NCI-H128 (cell line): Measurements from ENCODE around the gene HTRA2.

Experiments used
- DNase-seq: peaks from one replicate; lab custom pipeline; 2025; ENCODE audit not compliant: unreplicated experiment; lab: John Stamatoyannopoulos, UW

The HTRA2 gene

DNA sequence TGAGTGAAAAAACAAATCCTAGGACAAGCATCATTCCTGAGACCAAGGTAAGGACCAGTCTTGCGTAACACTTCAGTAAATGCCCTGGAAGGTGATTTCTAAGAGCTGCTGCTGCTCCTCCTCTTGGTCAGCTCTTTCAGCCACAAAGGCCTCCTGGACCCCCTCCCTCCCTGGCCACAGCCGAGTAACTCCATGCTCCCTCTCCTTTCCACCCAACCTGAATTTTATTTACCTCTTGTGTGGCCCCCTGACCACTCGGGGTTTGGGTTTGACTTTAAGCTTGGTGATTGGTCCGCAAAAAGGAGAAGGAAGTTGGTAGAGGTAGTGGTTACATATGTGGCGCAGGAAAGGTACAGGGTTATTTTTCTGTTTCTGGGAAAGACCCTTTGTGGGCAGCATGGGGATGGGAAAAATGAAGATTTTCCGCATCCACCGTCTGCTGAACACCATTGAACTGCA lies 9.2 kb downstream of the HTRA2 start:
- DNase-seq, result no peak

DNA sequence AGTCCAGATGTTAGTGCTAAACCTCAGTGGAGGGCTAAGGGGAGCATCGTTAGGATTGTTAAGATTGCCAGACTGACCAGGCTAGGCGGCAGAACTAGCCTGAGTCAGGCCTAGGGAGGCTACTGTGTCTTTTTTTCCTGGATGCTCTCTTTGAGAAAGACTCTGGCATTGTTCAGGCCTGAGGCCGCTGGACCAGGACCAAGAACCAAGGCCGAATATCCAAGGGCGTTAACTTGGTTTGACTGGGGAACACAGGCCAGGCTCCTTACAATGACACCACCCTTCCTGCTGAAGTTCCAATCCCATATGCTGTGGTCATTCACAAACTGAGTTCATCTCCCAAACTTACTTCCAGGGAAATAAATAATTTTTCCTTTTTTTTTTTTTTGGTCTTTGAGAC lies 10.6 kb downstream of the HTRA2 start:
- no peak for DNase-seq

DNA sequence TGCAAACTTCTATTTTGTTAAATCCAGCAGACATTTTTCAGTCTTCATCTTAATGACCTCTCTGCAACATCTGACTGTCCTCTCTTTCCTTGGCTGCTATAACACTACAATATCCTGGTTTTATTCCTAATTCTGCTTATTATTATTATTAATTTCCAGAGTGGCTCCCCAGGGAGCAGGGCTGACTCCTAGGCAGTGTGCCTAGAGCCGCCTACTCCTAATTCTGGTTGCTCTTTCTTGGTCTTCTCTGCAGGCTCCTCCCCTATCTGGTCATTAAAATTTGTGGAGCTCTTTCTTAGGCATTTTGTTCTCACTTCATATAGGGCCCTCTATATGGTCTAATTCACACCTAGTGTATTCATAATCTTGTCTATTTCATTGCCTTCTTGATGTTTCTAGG lies 13.2 kb downstream of the HTRA2 start:
- no peak for DNase-seq

DNA sequence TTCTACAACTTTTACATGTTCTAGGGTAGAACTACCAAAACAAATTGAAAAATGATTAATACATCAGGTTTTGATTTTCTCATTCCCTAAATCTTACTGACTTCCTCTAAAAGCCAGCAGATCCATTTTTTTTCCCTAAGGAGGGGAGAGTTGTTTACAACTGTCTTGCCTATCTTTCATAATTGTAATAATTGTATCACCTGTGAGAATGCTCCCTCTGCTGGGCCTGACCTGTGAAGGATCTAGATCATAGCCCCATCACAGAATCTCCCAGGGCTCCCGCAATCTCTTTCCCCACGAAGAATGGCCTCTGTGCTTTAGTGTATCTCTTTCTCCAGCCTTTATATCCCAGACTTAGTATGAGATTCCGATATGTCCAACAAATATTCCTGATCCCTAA lies 14.9 kb downstream of the HTRA2 start:
- DNase-seq, result no peak

DNA sequence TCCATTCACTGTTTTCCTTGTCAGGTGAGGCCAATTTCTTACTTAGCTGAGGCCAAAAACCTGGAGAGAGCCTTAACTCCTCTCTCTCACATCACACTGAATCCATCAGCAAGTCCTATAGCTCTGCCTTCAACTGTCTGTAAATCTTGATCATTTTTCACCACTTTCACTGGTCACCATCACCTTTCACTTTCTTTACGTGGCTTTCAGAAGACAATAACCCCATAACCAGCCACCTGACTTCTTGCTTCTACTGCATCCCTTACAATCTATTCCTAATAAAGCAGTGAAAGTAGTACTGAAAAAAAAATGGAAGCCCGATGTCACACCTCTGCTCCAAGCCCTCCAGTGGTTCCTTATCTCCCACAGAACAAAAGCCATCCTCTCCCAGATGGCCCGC lies 16.3 kb downstream of the HTRA2 start:
- no peak for DNase-seq

DNA sequence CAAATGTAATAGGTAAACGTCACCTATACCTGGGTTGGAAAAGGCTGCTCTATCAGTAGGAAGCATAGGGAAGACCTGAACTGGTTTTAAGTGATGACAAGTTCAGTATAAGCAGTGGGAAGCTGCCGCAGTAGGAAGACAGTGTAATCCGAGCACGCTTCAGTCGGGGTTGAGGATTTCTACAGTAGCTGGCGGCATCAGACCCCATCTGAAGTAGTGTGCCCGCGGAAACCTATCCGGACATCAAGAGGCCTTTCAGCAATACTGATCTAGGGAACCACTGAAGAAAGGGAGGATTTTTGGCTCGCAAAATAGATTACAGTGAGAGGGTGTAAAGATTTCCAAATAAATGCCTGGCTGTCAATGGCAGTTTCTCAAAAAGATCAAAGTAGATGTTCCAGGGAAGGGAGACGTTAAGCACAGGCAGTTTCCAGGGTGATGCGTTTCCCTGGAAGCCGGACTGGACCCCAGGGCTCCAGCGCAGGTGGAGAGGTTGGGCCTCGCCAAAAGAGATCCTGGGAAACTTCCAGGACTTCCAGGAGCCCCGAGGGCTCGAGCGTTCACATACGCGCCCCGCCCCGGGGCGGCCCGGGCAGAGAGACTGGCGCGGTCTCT lies 18.7 kb downstream of the HTRA2 start:
- no peak for DNase-seq

DNA sequence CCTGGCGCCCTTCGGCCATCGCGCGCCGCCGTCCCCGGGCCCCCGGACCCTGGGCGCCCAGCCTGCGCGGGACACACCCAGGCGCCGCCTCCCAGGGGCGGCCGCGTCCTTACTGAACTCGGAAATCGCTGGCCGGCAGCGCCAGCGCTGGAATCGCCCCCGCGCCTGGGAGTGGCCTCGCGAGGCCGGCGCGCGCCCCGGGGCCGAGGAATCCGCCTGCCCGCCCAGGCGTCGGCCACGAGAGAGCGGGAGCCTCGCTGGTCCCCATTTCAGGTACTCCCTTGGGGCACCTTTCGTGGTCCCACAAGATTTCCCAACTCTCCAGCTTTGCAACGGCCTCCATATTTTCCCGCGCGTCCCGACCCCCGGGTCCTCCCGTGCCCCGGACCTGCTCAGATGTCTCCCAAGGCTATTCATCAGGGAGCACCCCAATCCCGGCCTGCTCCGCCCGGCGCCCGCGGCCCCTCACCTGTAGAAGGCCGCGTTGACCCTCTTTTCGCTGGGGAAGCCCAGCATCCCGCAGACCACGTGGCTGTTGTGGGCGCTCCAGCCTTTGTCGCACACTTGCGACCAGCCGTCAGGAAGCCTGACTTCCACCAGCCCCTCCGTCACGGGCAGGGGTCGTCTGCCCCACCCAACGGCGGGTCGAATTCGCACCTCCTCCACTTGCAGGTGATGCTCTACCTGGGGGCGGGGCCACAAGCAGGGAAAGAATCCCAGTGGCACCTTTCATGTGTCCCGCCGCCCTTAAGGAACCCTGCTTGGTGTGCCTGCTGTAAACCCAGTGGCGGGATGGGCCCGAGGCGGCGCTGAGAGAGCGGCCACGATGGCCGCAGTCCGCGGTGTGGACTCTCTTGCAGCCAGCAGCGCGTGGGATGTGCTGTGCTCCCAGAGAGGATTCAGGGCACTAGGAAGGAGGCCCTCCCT lies 19.4 kb downstream of the HTRA2 start:
- DNase-seq, result peak; percentile 27

DNA sequence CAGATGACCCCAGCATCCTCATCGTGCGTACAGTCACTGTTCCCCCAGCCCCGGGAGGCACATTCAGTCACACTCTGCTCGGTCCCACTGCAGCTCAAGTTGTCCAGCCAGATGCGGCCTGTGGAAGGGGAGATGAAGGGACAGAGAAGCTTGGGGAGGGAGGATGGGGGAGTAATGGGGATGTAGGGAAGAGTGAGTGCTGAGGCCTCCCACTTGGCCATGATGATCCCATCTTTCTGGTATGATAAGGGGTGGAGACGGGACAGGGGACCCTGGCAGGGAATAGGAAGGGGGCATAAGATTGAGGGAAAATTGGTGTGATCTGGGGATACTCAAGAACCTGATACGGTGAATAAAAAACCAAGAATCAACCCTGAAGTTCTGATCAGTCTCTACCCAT lies 20.5 kb downstream of the HTRA2 start:
- DNase-seq, result no peak

DNA sequence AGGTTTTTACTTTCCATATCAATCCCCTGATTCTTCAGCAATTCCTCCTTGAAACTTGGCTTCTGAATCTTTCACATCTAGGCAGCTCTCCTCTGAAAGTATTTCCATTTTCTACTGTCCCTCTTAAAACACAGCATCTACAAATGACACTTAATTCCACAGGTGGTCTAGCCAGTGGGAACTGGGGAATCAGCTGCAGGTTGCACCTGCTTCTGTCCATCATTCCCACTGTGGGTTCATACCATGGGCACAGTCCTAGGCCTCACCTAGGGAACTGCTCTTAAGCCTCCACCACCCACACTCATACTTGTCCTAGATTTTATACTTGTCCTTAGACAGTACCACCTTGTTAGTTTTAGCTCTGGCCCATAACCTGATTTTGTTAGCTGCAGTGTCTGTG lies 21.8 kb downstream of the HTRA2 start:
- DNase-seq, result no peak

DNA sequence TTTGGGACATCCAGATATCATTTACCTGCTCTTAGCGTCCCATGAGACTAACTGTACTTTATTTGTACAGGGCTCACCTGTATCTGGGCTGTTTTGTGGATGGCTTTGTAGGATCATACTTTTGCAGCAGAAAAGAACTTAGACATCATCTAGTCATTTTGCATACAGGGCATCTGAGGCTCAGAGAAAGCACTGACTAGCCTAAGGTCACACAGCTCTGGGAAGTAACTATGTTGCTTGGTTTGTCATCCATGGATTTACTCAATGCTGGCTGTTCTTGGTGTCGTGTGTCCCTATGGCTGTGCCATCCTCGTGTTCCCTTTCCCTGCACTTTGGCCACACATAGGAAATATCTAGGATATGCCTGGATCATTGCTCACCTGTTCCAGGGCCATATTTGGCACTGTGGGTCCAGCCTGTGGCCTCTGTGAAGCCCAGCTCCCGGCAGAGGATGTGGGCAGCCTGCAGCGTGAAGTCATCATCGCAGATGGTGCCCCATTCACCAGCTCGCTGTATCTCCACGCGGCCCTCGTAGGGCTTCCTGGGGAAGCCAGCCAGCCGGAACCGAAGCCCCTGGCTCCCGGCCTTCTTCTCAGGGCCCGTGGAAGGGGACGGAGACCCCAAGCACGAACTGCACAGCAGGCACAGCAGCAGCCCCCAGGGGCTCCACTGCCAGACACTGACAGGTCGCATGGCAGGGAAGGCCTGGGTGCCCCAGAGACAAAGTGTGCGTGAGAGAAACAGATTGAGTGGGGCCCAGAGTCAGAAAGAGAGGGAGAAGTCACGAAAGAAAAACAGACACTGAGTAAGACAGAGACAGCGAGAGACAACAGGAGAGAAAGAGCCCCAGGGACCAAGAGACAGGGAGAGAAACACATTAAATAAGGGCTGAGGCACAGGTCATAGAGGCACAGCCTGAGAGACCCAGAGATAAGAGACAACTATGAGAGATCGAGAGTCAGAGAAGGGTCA lies 22.5 kb downstream of the HTRA2 start:
- no peak for DNase-seq

DNA sequence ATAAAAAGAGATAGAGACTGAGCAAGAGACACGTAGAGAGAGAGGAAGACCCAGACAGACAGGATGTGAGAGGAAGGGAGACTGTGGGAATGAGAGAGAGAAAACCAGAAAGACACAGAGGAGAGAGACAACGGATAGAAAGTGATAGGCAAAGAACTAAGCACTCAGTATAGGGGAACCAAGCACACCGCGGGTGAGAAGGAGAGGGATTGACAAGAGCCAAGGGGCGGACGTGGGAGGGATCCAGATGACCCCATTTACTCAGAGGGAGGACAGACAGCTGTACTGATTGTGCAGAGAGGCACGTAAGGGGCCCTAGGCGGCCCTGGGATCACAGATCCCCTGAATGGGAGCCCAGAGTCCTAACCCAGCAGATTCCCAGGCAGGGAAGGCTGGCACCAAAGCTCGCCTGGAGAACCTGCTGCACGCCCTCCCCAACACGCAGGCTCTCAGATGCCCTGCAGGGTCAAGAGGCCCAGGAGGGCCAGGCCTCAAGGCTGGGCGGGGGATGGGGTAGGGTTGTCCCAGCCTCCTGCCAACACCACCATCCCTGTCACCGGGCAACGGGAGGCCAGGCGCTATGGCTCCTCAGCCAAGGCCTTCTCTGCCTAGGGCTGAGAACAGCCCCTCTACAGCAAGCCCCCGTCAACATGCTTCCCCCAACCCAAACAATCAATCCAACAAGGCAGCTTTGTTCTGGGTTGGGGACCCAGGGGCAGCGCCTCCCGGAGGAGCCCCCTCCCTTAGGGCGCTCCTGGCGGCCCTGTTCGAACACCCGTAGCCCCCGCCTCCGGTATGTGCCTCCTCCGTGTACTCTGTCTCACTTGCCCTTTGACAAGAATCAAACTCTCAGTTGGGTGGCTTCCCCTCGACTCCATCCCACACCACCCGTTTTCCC lies 23.4 kb downstream of the HTRA2 start:
- no peak for DNase-seq

DNA sequence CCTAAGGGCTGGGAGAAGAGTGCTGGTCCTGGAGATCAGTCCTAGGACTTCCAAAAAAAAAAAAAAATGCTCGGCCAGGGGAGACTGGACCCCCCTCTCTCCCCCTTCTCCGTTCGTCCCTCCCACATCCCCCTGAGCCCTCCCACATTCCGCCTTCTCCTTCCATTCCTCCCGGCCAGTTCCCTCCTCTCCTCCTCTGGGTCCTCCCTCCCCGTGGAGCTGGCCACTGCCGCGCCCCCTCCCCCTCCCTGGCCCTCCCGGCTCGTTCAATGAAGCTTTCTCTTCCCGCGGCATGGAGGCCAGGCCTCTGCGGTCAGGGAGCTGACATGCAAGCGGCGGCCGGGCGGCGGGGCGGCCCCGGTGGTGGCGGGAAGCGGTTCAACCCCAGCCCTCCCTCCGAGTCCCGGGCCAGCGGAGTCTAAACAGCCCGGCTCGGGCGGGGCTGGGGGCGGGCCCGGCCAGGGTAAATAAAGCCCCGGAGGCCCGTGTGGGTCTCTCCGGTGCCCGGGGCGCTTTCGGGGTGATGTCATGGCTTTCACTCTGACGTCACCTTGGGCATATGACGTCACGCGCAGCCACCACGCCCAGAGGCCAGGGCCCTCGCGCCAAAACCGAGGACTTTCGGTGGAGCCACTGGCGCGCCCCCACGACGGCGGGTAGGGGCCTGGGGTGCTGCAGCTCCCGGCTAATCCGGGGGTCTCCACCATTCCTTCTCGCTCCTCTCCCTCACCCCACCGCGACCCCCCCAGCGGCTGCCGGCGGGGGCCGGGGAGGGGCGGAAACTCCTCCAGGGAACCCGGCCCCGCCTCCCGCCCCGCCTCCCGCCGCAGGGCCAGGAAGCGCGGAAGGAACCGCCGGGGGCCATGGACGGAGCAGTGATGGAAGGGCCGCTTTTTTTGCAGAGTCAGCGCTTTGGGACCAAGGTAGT lies 24.4 kb downstream of the HTRA2 start, which contains the start of the genes DOK1 and LOXL3:
DOK1 (plus strand) TSS at position 829 of the 928 bp plus-strand sequence; CDS start at position 864, 35 bp downstream.
LOXL3 (minus strand) TSS at position 51 of the 928 bp plus-strand sequence. CDS start 1,308 bp downstream, outside the sequence.
- DNase-seq, result peak; percentile 17

DNA sequence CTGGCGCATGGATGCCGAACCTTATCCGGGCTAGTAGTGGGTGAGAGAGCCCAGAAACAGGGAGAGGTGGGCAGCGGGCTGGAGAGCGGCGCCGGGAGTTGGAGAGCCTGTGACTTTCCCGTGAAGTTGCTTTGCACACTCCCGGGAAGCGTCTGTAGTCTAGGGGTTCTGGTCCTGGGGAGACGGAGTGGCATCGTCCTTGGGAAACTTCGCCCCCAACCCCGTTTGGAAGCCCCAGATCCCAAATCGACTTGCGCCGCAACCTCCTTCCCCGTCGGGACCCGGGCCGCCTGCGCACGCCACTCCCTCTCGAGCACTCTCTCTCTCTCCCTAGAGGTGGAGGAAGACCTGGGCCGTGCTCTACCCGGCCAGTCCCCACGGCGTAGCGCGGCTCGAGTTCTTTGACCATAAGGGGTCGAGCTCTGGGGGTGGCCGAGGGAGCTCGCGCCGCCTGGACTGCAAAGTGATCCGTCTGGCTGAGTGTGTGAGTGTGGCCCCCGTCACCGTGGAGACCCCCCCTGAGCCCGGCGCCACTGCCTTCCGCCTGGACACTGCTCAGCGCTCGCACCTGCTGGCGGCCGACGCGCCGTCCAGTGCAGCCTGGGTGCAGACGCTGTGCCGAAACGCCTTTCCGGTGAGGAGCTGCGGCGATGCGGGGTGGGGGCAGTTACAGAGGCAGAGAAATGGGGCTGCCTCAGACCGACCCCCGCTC lies 25.2 kb downstream of the HTRA2 start:
- no peak for DNase-seq

DNA sequence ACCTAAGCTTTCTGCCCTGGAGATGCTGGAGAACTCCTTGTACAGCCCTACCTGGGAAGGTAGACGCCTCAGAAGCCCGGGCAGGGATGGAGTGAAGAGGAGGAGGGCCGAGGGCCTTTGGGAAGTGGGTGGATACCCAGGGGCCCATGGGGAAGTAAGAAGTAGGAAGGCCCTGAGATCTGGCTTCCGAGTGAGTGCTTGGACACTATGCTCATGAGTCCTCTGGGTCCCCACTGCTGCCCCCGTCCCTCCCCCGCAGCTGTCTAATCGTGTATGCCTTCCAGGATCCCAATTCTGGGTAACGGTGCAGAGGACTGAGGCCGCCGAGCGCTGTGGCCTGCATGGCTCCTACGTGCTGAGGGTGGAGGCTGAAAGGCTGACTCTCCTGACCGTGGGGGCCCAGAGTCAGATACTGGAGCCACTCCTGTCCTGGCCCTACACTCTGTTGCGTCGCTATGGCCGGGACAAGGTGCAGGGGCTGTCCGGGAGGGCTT lies 25.9 kb downstream of the HTRA2 start:
- DNase-seq, result no peak

DNA sequence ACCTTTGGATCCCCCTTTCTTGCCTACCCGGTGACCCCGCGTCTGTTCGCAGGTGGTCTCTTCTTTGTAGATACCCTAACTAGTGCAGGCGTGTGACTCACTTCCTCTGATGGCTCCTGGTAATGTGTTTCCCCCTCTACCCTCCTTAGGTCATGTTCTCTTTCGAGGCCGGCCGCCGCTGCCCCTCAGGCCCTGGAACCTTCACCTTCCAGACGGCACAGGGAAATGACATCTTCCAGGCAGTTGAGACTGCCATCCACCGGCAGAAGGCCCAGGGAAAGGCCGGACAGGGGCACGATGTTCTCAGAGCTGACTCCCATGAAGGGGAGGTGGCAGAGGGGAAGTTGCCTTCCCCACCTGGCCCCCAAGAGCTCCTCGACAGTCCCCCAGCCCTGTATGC lies 26.4 kb downstream of the HTRA2 start:
- DNase-seq, result no peak

DNA sequence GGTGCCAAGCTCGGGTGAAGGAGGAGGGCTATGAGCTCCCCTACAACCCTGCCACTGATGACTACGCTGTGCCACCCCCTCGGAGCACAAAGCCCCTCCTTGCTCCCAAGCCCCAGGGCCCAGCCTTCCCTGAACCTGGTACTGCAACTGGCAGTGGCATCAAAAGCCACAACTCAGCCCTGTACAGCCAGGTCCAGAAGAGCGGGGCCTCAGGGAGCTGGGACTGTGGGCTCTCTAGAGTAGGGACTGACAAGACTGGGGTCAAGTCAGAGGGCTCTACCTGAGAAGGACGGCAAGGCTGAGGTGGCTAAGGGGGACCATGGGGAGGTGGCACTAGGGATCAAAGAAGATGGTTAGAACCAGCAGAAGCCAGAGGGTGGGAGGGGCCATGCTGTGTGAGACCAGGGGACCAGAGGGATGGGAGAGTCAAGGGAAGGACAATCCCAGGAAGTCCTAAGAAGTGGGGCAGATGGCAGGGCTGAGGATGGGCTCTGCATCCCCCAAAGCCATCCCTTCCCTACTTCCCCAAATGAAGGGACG lies 27.2 kb downstream of the HTRA2 start:
- DNase-seq, result no peak

DNA sequence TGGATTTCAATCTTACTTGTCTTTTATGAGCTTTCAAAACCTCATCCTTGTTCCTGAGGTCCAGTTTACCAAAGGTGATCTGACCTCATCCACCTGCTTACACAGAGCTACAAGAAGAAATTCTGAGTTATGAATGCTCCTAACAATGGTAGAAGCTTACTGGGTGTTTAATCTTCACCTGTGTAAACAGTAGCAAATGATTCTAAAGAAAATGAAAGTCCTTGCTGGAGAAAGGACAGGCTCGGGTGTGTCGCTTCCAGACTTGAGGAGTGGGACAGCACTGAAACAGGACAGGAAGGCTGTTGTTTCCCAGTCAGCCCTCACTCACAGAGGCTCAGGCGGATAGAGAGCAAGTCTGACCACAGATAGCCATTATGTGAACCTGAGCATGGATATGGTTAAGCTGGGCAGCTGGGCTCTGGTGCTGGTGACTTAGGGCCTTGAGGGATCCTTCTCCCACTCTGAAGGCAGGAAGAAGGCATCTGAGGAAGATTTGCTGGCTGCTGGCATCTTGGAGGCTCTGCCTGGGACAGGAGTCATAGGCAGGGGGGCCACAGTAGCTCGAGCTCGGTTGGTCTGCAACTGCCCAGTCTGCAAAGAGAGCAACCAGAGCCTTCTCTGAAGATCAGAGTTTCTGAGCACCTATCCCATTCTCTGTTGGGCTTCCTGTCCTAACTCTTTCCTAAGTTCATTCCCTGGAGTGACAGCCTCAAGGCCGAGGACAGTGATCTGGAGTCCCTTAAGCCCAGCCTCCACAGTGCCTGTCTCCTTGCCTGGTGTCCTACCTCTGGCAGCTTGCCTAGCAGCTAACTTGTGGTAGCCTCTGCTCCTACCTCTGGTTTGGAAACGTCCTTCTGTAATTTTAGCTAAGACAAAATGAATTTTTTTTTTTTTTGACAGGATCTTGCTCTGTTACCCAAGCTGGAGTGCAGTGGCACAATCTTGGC lies 28.8 kb downstream of the HTRA2 start:
- DNase-seq, result no peak
